K562 (cell line): ENCODE results near the gene SMIM23. TPM values are rescaled to one million over a fixed set of nuclear protein-coding genes. Genes with fewer than 3 reads are reported as not detected.

Source experiments
- CHD7 ChIP-seq: fragments of 200-600 bp; sonication (generic); IDR thresholded peaks from one replicate; pipeline ENCODE4 v1.6.1; 2012; ENCODE audit warnings: mild to moderate bottlenecking, low read depth, low read length, inconsistent platforms
- polyA plus RNA-seq, 8 experiments: library from polyadenylated mRNA; depleted of rRNA in 4 of 8; stranded (reverse) in 5 of 8; unstranded in 3 of 8; fragments of >200 nt; fragmentation: Nextera tagmentation in 2 of 8; fragmentation: Illumina TruSeq in 1 of 8; extraction: Ambion mirVana in 2 of 8; extraction: Trizol in 1 of 8; gene quantifications; 2 replicates each; pipeline versions ENCODE4 v1.2.1 to v1.2.3, GENCODE V29; 2011 to 2014; ENCODE audit warnings: inconsistent platforms in 1 of 8, missing spikeins in 1 of 8
- total RNA-seq, 7 experiments: library from RNA; depleted of rRNA in 6 of 7; stranded (reverse); fragments of >200 nt in 6 of 7; fragmentation: Illumina TruSeq in 2 of 7; extraction: Trizol in 2 of 7; gene quantifications; 2 replicates each; pipeline versions ENCODE4 v1.2.1 to v1.2.3, GENCODE V29; 2011 to 2021; ENCODE audit warnings: low replicate concordance in 1 of 7

The SMIM23 gene
- total and polyA plus RNA-seq, 9 of the 15 experiments (the other 6 are each of a cell fraction or from before 2014, with no cell fraction given) = not detected

GRCh38 chr5:171785517-171785916, at the start of gene SMIM23 (continued):
- no peak for TF ChIP-seq CHD7
